KOPT-K1 (cell line): ENCODE data around the gene SIT1.
"Not testable (repeated sequence)": the region's sequence is repeated elsewhere in the genome, so short reads cannot be mapped to it uniquely, and the experiment has no call there.

Experiments used
- H3K27ac ChIP-seq: fragments of 200-600 bp; sonication (generic); 2 replicates; pipeline ENCODE4 v1.5.1; 2016; ENCODE audit warnings: antibody characterized with exemption, mild to moderate bottlenecking, low read depth, low read length; ENCODE audit not compliant: poor library complexity, severe bottlenecking
- H3K36me3 ChIP-seq: fragments of 200-600 bp; sonication (generic); 2 replicates; pipeline ENCODE4 v1.5.1; 2017; ENCODE audit warnings: antibody characterized with exemption, mild to moderate bottlenecking, low read length, moderate library complexity; ENCODE audit not compliant: insufficient read depth
- H3K9me3 ChIP-seq: fragments of 200-600 bp; sonication (generic); 2 replicates; pipeline ENCODE4 v1.5.1; 2017; ENCODE audit warnings: antibody characterized with exemption, low read length, mild to moderate bottlenecking; ENCODE audit not compliant: insufficient read depth, poor library complexity, severe bottlenecking

SIT1 gene

GRCh38 chr9:35615981-35616680 lies 34.6 kb downstream of the SIT1 start:
- Histone ChIP-seq H3K9me3 (no peaks in the 10 kb centered on the region), H3K27ac (no peak overlapping the region), H3K36me3 (no peaks in the 10 kb centered on the region)

DNA sequence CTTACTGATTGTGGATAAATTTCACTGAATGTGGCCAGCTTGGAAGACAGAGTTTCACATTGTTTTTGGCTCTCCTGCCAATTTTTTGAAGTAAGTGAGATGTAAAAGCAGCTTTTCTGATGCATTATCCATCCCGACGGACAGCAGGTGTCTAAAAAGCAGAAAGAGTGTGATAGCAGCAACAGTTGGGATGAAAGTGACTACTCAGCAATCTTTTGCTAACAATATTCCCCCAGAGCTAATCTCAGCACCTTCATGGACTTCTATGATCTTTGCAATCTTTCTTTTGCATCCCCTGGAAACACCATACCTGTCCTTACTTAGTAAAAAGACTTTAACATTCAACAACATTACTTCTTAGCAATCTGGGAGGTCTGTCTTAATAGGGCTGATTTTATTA lies 37.9 kb downstream of the SIT1 start:
- Histone ChIP-seq H3K36me3 (peaks cover 27% of the 10 kb centered on the region; the same call in 1 of the 2 replicates), H3K27ac (no peak overlapping the region), H3K9me3 (no peaks in the 10 kb centered on the region)

DNA sequence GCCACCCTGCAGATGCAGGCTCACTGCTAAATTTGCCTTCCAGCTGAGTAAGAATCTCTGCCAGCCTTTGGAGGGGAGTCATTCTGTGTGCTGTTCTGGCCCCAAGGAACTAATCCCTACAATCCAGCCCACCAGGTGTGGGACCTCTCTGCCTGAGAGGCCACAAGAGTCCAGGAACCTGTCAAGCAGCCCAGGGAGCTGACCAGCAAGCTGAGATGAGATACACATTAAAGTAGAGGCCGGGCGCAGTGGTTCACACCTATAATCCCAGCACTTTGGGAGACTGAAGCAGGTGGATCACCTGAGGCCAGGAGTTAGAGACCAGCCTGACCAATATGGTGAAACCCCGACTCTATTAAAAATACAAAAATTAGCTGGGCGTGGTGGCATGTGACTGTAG lies 38.7 kb downstream of the SIT1 start:
- not testable (repeated sequence) for H3K9me3 ChIP-seq, H3K27ac ChIP-seq
- peaks cover 35% of the 10 kb centered on the region; the same call in 1 of the 2 replicates for H3K36me3 ChIP-seq

- no peak overlapping the region for H3K27ac ChIP-seq
- H3K36me3 ChIP-seq: peaks cover 35% of the 10 kb centered on the region; the same call in 1 of the 2 replicates
- no peaks in the 10 kb centered on the region for H3K9me3 ChIP-seq
Observed at GRCh38 chr9:35611230-35611797, 39.4 kb downstream of the SIT1 start.

- no peak overlapping the region for H3K27ac ChIP-seq
Observed at GRCh38 chr9:35609820-35610163, 40.9 kb downstream of the SIT1 start.

GRCh38 chr9:35609001-35609819 lies 41.5 kb downstream of the SIT1 start:
- Histone ChIP-seq H3K9me3 (no peaks in the 10 kb centered on the region), H3K36me3 (peaks cover 35% of the 10 kb centered on the region; the same call in 1 of the 2 replicates), H3K27ac (no peak overlapping the region)

More at GRCh38 chr9:35609820-35610163, 40.9 kb downstream of the SIT1 start:
- Histone ChIP-seq H3K9me3 (no peaks in the 10 kb centered on the region), H3K36me3 (peaks cover 35% of the 10 kb centered on the region; the same call in 1 of the 2 replicates)

DNA sequence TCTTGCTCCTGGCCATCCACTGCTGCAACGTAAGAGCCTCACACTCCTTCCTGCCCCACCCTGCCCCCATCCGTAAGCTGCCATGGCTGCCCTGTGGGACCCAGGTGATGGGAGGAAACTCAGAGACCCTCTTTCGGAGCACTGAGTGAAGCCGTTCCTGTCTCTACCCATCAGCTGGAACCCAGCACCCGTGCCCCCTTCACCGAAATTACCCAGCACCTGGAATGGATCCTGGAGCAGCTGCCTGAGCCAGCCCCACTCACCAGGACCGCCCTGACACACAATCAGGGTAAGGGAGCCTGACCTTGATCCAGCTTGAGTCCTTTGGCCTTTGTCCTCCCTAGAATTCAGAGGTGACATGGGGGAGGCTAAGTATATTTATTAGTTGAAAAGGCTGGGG lies 42.5 kb downstream of the SIT1 start:
- H3K27ac ChIP-seq: no peak overlapping the region
- H3K9me3 ChIP-seq: no peaks in the 10 kb centered on the region
- H3K36me3 ChIP-seq: peaks cover 35% of the 10 kb centered on the region; the same call in 1 of the 2 replicates

GRCh38 chr9:35606726-35607125 lies 44.0 kb downstream of the SIT1 start:
- H3K36me3 ChIP-seq: peaks cover 35% of the 10 kb centered on the region; the same call in 1 of the 2 replicates
- no peak overlapping the region for H3K27ac ChIP-seq
- H3K9me3 ChIP-seq: no peaks in the 10 kb centered on the region

DNA sequence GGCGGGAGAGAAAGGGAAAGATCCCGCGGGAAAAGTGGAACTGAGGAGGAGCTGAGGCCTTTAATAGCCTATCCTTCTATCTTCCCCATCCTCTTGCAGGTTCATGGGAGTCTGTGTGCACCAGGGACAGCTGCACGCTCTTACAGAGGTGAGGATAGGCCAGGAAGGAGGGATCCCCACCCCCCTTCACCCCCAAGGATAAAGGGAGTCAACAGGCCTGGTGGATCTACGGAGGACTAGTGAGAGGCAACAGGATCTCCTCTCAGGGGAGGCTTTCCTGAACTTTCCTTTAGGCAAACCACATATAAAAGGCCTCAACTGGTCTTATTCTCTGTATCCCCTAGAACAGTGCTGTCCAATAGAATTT lies 44.6 kb downstream of the SIT1 start:
- Histone ChIP-seq H3K36me3 (peaks cover 35% of the 10 kb centered on the region; the same call in 1 of the 2 replicates), H3K27ac (peak overlapping the region; percentile 62), H3K9me3 (no peaks in the 10 kb centered on the region)

DNA sequence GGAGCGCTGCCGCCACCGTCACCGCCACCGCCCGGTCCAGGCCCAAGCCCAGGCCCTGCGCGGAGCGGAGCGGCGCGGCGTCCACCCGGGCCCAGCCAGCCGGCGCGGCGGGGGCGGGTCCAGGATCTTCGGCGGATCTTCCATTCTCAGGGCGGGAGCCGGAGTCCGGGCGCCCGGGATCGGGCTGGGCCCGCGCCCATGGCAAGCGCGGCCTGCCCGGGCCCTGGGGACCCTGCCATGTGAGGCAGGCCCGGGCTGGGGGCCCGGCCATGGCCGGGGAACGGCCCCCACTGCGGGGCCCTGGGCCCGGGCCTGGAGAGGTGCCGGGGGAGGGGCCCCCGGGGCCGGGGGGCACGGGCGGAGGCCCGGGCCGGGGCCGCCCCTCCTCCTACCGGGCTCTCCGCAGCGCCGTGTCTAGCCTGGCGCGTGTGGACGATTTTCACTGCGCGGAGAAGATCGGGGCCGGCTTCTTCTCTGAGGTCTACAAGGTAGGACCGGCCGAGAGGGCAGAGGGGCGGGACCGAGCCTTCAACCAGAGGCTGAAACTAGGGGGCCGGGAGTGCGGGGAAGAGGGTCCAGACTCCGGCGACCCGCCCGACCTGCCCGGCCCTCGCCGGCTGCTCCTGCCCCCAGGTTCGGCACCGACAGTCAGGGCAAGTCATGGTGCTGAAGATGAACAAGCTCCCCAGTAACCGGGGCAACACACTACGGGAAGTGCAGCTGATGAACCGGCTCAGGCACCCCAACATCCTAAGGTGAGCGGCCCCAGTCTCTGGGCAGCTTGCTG lies 45.2 kb downstream of the SIT1 start:
- Histone ChIP-seq H3K9me3 (no peaks in the 10 kb centered on the region), H3K36me3 (peaks cover 34% of the 10 kb centered on the region; the same call in 1 of the 2 replicates), H3K27ac (peak overlapping the region; percentile 62)

- Histone ChIP-seq H3K27ac (peak within 1 kb of the TSS; percentile 62), H3K36me3 (peaks cover 27% of the 10 kb centered on the region; the same call in 1 of the 2 replicates), H3K9me3 (no peaks in the 10 kb centered on the region)
Observed at GRCh38 chr9:35604578-35605350, 46.0 kb downstream of the SIT1 start, which contains the start of gene TESK1. TSS of gene TESK1 (plus strand) at chr9:35605262. CDS start at chr9:35605620, 358 bp downstream.

GRCh38 chr9:35603986-35604577 lies 46.6 kb downstream of the SIT1 start:
- H3K9me3 ChIP-seq: no peaks in the 10 kb centered on the region
- H3K27ac ChIP-seq: peak overlapping the region; percentile 56
- H3K36me3 ChIP-seq: peaks cover 20% of the 10 kb centered on the region; the same call in 1 of the 2 replicates

- H3K27ac ChIP-seq: peak overlapping the region; percentile 56
- H3K9me3 ChIP-seq: no peaks in the 10 kb centered on the region
- H3K36me3 ChIP-seq: peaks cover 14% of the 10 kb centered on the region; the same call in 1 of the 2 replicates
Observed at GRCh38 chr9:35603506-35603985, 47.2 kb downstream of the SIT1 start.
